ENCODE results near the gene SEPTIN11. TPM values are rescaled to one million over a fixed set of nuclear protein-coding genes. Genes with fewer than 3 reads are reported as not detected.

SEPTIN11 gene
- polyA plus RNA-seq, 3 donors: 3.2 to 14.8 (median 8.8) TPM

DNA sequence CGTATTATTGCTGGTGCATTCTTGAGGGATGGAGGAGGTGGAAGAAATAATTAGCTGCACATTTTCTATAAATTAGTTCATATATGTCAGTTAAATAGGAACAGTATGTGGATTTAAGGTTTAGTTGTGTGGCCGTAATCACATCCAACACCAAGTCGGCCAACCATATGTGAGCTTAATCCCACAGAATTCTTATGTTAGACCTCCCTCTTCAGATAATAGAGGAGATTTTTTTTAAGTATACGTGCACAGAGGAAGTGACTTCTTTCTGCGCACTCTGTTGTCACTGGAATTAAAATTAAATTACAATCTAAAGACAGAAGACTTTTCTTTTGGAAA, 2.1 kb downstream of the SEPTIN11 start:
- H3K79me2 ChIP-seq (ENCODE audit: insufficient read depth, low read length): no peaks in the 10 kb centered on the region
- peak overlapping the region; percentile 98 for H3K4me2 ChIP-seq (replicated peaks; ENCODE audit: extremely low read depth, low read length, poor library complexity, severe bottlenecking)
- no CpG with 5 or more reads among the region's 5 CpGs for WGBS (ENCODE audit: insufficient coverage)
- intact Hi-C loops (cut with micrococcal nuclease): no loop called here
- H3K9me3 Mint-ChIP-seq: no peaks in the 10 kb centered on the region
- H3K4me3 Mint-ChIP-seq: no peak overlapping the region
- TF ChIP-seq CTCF (IDR thresholded peaks at IDR 0.05): no peak
- peaks cover 13 to 40% (median 21%) of the 10 kb centered on the region in 3 donors for H3K27me3 Mint-ChIP-seq (ENCODE audit: low read depth in 3 of 3)
- H3K9ac ChIP-seq (ENCODE audit: insufficient read depth, low read length, poor library complexity, severe bottlenecking): no peak overlapping the region
- no peak for DNase-seq
- peaks cover 20 to 35% of the 10 kb centered on the region in 2 donors for H3K4me1 ChIP-seq (ENCODE audit: control insufficient read depth in 1 of 2, insufficient read depth in 2 of 2, low read length in 2 of 2)
- H3K36me3 Mint-ChIP-seq: no peaks in the 10 kb centered on the region
- no peak overlapping the region for H3K4me3 ChIP-seq (replicated peaks in 1 of 3; ENCODE audit: low read depth in 2 of 3, low read length in 3 of 3)
- H4K20me1 ChIP-seq (ENCODE audit: insufficient read depth, low read length): no peaks in the 10 kb centered on the region
- H2AFZ ChIP-seq (ENCODE audit: insufficient read depth, low read depth, low read length, poor library complexity, severe bottlenecking): no peak overlapping the region
- no peak overlapping the region for H3K27ac Mint-ChIP-seq
- no peaks in the 10 kb centered on the region for H3K9me3 ChIP-seq (replicated peaks in 1 of 2; ENCODE audit: control insufficient read depth in 1 of 2, insufficient read depth in 1 of 2, low read length in 2 of 2)
- H3K36me3 ChIP-seq (replicated peaks in 1 of 2; ENCODE audit: control insufficient read depth in 1 of 2, insufficient read depth in 2 of 2, low read length in 2 of 2): no peaks in the 10 kb centered on the region
- H3K27ac ChIP-seq (ENCODE audit: low read depth in 1 of 2, low read length in 2 of 2): no peak overlapping the region
- H3K4me1 Mint-ChIP-seq: peaks cover 21% of the 10 kb centered on the region
- peaks cover 0 to 24% of the 10 kb centered on the region in 2 donors for H3K27me3 ChIP-seq (ENCODE audit: control insufficient read depth in 2 of 2, insufficient read depth in 2 of 2, low read length in 2 of 2)

- Histone ChIP-seq H3K27ac (ENCODE audit: low read depth in 1 of 2, low read length in 2 of 2) (no peak overlapping the region), H3K9me3 (replicated peaks in 1 of 2; ENCODE audit: control insufficient read depth in 1 of 2, insufficient read depth in 1 of 2, low read length in 2 of 2) (no peaks in the 10 kb centered on the region), H3K27me3 (ENCODE audit: control insufficient read depth in 2 of 2, insufficient read depth in 2 of 2, low read length in 2 of 2) (peaks cover 0 to 24% of the 10 kb centered on the region in 2 donors), H2AFZ (ENCODE audit: insufficient read depth, low read depth, low read length, poor library complexity, severe bottlenecking) (no peak overlapping the region), H4K20me1 (ENCODE audit: insufficient read depth, low read length) (no peaks in the 10 kb centered on the region), H3K36me3 (replicated peaks in 1 of 2; ENCODE audit: control insufficient read depth in 1 of 2, insufficient read depth in 2 of 2, low read length in 2 of 2) (no peaks in the 10 kb centered on the region), H3K4me2 (replicated peaks; ENCODE audit: extremely low read depth, low read length, poor library complexity, severe bottlenecking) (no peak overlapping the region), H3K79me2 (ENCODE audit: insufficient read depth, low read length) (no peaks in the 10 kb centered on the region), H3K9ac (ENCODE audit: insufficient read depth, low read length, poor library complexity, severe bottlenecking) (no peak overlapping the region), H3K4me3 (replicated peaks in 1 of 3; ENCODE audit: low read depth in 2 of 3, low read length in 3 of 3) (no peak overlapping the region), H3K4me1 (ENCODE audit: control insufficient read depth in 1 of 2, insufficient read depth in 2 of 2, low read length in 2 of 2) (peaks cover 20 to 35% of the 10 kb centered on the region in 2 donors)
- Mint-ChIP-seq H3K27ac (no peak overlapping the region), H3K4me3 (no peak overlapping the region), H3K9me3 (no peaks in the 10 kb centered on the region), H3K36me3 (no peaks in the 10 kb centered on the region), H3K4me1 (peaks cover 21% of the 10 kb centered on the region), H3K27me3 (ENCODE audit: low read depth in 3 of 3) (peaks cover 13 to 40% (median 21%) of the 10 kb centered on the region in 3 donors)
- no peak for DNase-seq
- TF ChIP-seq CTCF (IDR thresholded peaks at IDR 0.05): no peak
- no CpG with 5 or more reads among the region's 4 CpGs for WGBS (ENCODE audit: insufficient coverage)
- intact Hi-C loops (cut with micrococcal nuclease): no loop called here
Observed at GRCh38 chr4:76952071-76952470, 2.5 kb downstream of the SEPTIN11 start.
